ENCODE data around the gene ANKRD22. TPM values are rescaled to one million over a fixed set of nuclear protein-coding genes. Genes with fewer than 3 reads are reported as not detected.

The ANKRD22 gene
- total RNA-seq, 1 donor from 2014 or later, result not detected

GRCh38 chr10:88794731-88795130, 56.9 kb downstream of the ANKRD22 start:
- H3K4me1 ChIP-seq (ENCODE audit: insufficient read depth, low read length), result peaks cover 10% of the 10 kb centered on the region
- no peak overlapping the region for H3K4me3 Mint-ChIP-seq (ENCODE audit: unreplicated experiment)
- H3K27ac Mint-ChIP-seq (ENCODE audit: unreplicated experiment), result no peak overlapping the region
- TF ChIP-seq CTCF (IDR thresholded peaks at IDR 0.05; ENCODE audit: insufficient read depth, low read depth, low read length), result no peak
- no peak for TF ChIP-seq EZH2 (IDR thresholded peaks at IDR 0.05; ENCODE audit: insufficient read depth, low read length)
- FAIRE-seq (no peak), DNase-seq (ENCODE audit: low read depth) (no peak)
- H3K79me2 ChIP-seq (ENCODE audit: insufficient read depth, low read length), result no peaks in the 10 kb centered on the region
- no peaks in the 10 kb centered on the region for H4K20me1 ChIP-seq (ENCODE audit: insufficient read depth, low read length)
- H3K36me3 Mint-ChIP-seq (ENCODE audit: low read depth, unreplicated experiment), result no peaks in the 10 kb centered on the region
- no peak overlapping the region for H3K4me3 ChIP-seq (ENCODE audit: insufficient read depth, low read depth, low read length)
- no peak overlapping the region for H2AFZ ChIP-seq (ENCODE audit: low read depth, low read length)
- peaks cover 4% of the 10 kb centered on the region for H3K9me3 Mint-ChIP-seq (ENCODE audit: unreplicated experiment)
- H3K27ac ChIP-seq (ENCODE audit: low read depth, low read length), result no peak overlapping the region
- H3K9me3 ChIP-seq (ENCODE audit: insufficient read depth, low read depth, low read length), result no peaks in the 10 kb centered on the region
- H3K27me3 Mint-ChIP-seq (ENCODE audit: low read depth, unreplicated experiment), result peaks cover 7% of the 10 kb centered on the region
- no peaks in the 10 kb centered on the region for H3K27me3 ChIP-seq (ENCODE audit: insufficient read depth, low read length)
- no peak overlapping the region for H3K4me2 ChIP-seq (ENCODE audit: low read length)
- H3K4me1 Mint-ChIP-seq (ENCODE audit: low read depth, unreplicated experiment), result peaks cover 8% of the 10 kb centered on the region
- H3K9ac ChIP-seq (ENCODE audit: low read length), result no peak overlapping the region
- no peaks in the 10 kb centered on the region for H3K36me3 ChIP-seq (ENCODE audit: insufficient read depth, low read length)

DNA sequence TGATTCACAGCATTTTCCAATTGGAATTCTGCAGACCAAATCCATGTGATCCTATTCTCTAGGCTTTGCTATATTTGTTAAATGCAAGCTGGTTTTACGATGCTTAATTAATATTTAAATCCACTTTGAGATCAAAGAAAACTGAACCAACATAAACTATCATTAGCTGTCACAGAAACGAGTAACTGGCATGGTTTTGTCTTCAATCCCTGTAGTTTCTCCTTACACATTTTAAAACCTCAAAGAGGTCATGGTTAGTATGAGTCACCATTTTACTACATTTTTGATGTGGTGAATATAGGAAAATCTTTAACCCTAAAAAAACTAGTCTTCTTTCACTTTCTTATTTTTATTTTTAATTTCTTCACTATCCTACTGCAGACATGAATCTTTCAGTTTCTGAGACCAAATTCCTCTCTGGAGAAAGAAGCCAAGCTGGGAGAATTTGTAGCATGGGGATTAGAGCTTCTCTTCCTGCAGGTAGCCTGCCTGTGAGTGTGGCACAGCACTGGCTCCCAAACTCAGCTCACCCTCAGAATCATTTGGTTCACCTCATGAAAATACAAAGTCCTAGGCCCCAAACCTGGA, 57.8 kb downstream of the ANKRD22 start:
- FAIRE-seq, result peak; percentile 17
- peaks cover 9% of the 10 kb centered on the region for H3K27me3 Mint-ChIP-seq (ENCODE audit: low read depth, unreplicated experiment)
- Histone ChIP-seq H3K27ac (ENCODE audit: low read depth, low read length) (no peak overlapping the region), H3K4me2 (ENCODE audit: low read length) (peak overlapping the region; percentile 8), H3K9me3 (ENCODE audit: insufficient read depth, low read depth, low read length) (no peaks in the 10 kb centered on the region), H4K20me1 (ENCODE audit: insufficient read depth, low read length) (no peaks in the 10 kb centered on the region), H3K27me3 (ENCODE audit: insufficient read depth, low read length) (no peaks in the 10 kb centered on the region), H3K9ac (ENCODE audit: low read length) (no peak overlapping the region), H3K79me2 (ENCODE audit: insufficient read depth, low read length) (no peaks in the 10 kb centered on the region), H2AFZ (ENCODE audit: low read depth, low read length) (no peak overlapping the region), H3K4me1 (ENCODE audit: insufficient read depth, low read length) (peaks cover 10% of the 10 kb centered on the region), H3K36me3 (ENCODE audit: insufficient read depth, low read length) (no peaks in the 10 kb centered on the region), H3K4me3 (ENCODE audit: insufficient read depth, low read depth, low read length) (no peak overlapping the region)
- H3K27ac Mint-ChIP-seq (ENCODE audit: unreplicated experiment), result no peak overlapping the region
- H3K4me1 Mint-ChIP-seq (ENCODE audit: low read depth, unreplicated experiment), result peaks cover 8% of the 10 kb centered on the region
- DNase-seq (ENCODE audit: low read depth), result peak; percentile 74
- no peak overlapping the region for H3K4me3 Mint-ChIP-seq (ENCODE audit: unreplicated experiment)
- TF ChIP-seq CTCF (IDR thresholded peaks at IDR 0.05; ENCODE audit: insufficient read depth, low read depth, low read length) (no peak), EZH2 (IDR thresholded peaks at IDR 0.05; ENCODE audit: insufficient read depth, low read length) (no peak)
- peaks cover 4% of the 10 kb centered on the region for H3K9me3 Mint-ChIP-seq (ENCODE audit: unreplicated experiment)
- H3K36me3 Mint-ChIP-seq (ENCODE audit: low read depth, unreplicated experiment), result no peaks in the 10 kb centered on the region

GRCh38 chr10:88792661-88793060, 59.0 kb downstream of the ANKRD22 start:
- no peaks in the 10 kb centered on the region for H4K20me1 ChIP-seq (ENCODE audit: insufficient read depth, low read length)
- no peaks in the 10 kb centered on the region for H3K79me2 ChIP-seq (ENCODE audit: insufficient read depth, low read length)
- H3K9ac ChIP-seq (ENCODE audit: low read length), result no peak overlapping the region
- H3K36me3 ChIP-seq (ENCODE audit: insufficient read depth, low read length), result no peaks in the 10 kb centered on the region
- TF ChIP-seq EZH2 (IDR thresholded peaks at IDR 0.05; ENCODE audit: insufficient read depth, low read length), result no peak
- no peak for TF ChIP-seq CTCF (IDR thresholded peaks at IDR 0.05; ENCODE audit: insufficient read depth, low read depth, low read length)
- peak; percentile 26 for FAIRE-seq
- peaks cover 2% of the 10 kb centered on the region for H3K27me3 Mint-ChIP-seq (ENCODE audit: low read depth, unreplicated experiment)
- H3K4me3 Mint-ChIP-seq (ENCODE audit: unreplicated experiment), result no peak overlapping the region
- H3K4me2 ChIP-seq (ENCODE audit: low read length), result no peak overlapping the region
- H3K4me3 ChIP-seq (ENCODE audit: insufficient read depth, low read depth, low read length), result no peak overlapping the region
- H3K27me3 ChIP-seq (ENCODE audit: insufficient read depth, low read length), result no peaks in the 10 kb centered on the region
- peak; percentile 69 for DNase-seq (ENCODE audit: low read depth)
- peaks cover 10% of the 10 kb centered on the region for H3K4me1 Mint-ChIP-seq (ENCODE audit: low read depth, unreplicated experiment)
- no peaks in the 10 kb centered on the region for H3K36me3 Mint-ChIP-seq (ENCODE audit: low read depth, unreplicated experiment)
- no peak overlapping the region for H3K27ac Mint-ChIP-seq (ENCODE audit: unreplicated experiment)
- no peaks in the 10 kb centered on the region for H3K9me3 Mint-ChIP-seq (ENCODE audit: unreplicated experiment)
- no peak overlapping the region for H3K27ac ChIP-seq (ENCODE audit: low read depth, low read length)
- H2AFZ ChIP-seq (ENCODE audit: low read depth, low read length), result no peak overlapping the region
- peaks cover 10% of the 10 kb centered on the region for H3K4me1 ChIP-seq (ENCODE audit: insufficient read depth, low read length)
- no peaks in the 10 kb centered on the region for H3K9me3 ChIP-seq (ENCODE audit: insufficient read depth, low read depth, low read length)
